NCI-H510A treated with DMSO at 0.1 percent for 48 hours (cell line): ENCODE measurements around the gene SORCS2.
"Not testable (repeated sequence)": the region's sequence is repeated elsewhere in the genome, so short reads cannot be mapped to it uniquely, and the experiment has no call there.

Source experiments
- DNase-seq: peaks from one replicate; lab custom pipeline; 2025; lab: John Stamatoyannopoulos, UW

The SORCS2 gene

DNA sequence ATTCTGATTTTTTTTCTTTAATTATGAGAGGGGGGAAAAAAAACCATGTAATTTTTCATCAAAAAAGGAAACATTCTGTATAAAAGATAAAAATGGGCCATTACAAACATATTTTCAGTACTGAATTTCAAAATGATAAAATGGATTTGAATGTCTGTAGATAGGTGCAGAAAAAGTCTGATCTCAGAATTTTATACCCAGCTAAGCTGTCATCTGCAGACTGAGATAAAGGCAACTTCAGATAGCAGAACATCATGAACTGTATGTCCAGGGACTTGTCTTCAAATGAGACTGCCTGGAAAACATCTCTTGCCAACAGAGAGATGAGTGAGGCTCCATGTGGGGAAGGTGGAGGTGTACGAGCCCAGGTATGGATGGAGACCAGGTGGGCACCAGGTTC, 360.9 kb downstream of the SORCS2 start:
- no peak for DNase-seq

- no peak for DNase-seq
These were observed 362.6 kb downstream of the SORCS2 start for GRCh38 chr4:7554905-7555304.

- DNase-seq, result no peak
These were observed 364.2 kb downstream of the SORCS2 start for GRCh38 chr4:7556558-7556957.

DNA sequence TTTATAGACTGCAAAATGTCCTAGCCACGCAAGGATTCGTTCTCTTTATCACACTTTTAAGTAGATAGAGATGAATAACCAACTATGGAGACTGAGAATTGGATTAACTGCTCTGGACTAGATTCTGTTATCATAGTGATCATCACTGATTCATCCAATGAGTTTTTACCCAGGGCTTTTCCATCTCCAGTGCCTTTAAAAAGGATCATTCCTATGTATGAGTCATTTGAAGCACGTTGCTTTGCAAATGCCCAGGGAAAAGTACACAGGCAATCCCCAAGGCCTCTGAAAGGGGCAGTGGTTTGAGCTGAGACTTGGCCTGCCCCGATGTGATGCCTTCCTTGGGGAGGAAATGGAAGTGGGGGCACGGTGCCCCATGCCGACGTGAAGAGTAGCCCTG, 365.1 kb downstream of the SORCS2 start:
- DNase-seq, result no peak

DNA sequence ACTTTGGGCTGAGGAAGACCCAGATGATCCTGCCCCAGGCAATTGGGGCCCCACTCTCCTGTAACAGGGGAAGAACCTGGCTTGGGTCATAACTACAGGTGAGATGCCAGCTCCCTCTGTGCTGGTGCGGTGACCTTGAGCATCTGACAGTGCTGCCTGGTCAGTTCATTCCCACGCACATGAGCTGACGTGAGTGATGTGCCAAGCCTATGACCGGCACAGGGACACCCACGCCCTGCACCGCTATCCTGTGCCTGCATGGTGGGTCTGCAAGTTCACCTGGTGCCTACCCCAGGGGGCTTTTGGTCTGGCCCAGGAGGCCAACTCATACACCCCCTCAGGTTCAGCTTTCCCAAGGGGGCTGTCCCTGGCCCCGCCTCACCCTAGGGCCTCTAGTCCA, 366.1 kb downstream of the SORCS2 start:
- DNase-seq, result no peak

DNA sequence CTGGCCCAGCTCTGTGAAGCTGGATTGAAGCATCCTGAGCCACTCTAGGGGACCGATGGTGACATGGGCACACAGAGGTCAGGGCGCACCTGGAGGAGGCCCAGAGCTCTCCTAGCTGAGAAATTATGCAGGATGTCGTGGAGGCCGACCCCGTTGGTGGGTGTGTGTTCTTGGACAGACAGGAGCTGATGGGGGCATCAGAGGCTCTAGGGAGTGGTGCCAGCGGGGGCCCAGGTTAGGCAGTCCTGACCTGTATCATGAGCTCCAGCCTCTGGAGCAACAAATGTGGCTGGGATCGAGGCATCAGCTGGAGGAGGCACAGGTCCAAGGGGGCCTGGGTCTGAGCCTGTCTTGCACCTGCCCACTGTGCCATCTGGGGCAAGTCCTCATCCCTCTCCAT, 367.0 kb downstream of the SORCS2 start:
- DNase-seq, result no peak

DNA sequence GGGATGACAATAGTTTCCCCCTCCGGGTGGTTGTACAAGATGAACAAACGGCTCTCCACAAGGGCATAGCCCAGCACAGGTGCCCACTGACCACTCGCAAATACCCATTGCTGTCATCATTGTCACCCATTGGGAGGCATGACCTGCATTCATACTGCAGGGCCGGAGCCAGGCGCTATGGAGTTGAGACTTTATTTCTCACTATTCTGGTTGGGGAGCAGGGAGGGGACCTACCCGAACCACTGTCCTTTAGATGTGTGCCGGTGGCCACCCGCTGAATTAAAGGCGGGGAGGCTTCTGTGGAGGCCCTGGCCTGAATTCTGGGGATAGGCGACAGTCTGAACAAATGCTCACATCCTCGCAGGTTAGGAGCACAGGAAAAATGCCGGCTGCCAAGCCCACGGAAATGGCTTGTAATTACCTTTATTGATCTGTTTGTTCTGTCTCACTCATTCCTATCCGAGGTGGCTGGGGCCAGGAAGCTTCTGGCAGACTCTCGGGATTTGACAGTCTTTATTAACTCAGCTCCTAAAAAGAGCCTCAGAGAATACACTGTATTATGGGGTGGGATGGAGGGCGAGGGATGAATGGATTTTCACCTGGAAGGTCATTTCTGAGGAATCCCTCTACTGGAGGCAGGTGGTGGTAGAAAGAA, 367.5 kb downstream of the SORCS2 start:
- peak; percentile 2 for DNase-seq

- DNase-seq, result no peak
These were observed 369.2 kb downstream of the SORCS2 start for GRCh38 chr4:7561557-7561956.

DNA sequence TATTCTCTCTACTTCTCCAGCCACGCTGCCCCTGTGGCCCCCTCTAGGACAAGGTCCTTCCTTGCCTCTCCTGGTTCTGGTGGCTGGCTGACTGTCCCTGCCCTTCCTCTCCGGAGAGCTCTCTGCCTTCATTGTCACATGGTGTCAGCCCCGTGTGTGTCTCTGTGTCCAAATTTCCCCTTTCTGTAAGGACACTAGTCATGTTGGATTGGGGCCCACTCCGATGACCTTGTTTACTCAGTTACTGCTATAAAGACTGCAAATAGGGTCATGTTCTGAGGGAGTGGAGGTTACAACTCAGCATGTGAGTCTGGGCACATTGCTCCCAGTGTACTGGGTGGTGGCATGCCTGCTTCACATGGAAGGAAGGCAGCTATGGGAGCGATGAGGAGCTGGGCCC, 371.9 kb downstream of the SORCS2 start:
- no peak for DNase-seq

- DNase-seq, result no peak
These were observed 373.1 kb downstream of the SORCS2 start for GRCh38 chr4:7565483-7565882.

DNA sequence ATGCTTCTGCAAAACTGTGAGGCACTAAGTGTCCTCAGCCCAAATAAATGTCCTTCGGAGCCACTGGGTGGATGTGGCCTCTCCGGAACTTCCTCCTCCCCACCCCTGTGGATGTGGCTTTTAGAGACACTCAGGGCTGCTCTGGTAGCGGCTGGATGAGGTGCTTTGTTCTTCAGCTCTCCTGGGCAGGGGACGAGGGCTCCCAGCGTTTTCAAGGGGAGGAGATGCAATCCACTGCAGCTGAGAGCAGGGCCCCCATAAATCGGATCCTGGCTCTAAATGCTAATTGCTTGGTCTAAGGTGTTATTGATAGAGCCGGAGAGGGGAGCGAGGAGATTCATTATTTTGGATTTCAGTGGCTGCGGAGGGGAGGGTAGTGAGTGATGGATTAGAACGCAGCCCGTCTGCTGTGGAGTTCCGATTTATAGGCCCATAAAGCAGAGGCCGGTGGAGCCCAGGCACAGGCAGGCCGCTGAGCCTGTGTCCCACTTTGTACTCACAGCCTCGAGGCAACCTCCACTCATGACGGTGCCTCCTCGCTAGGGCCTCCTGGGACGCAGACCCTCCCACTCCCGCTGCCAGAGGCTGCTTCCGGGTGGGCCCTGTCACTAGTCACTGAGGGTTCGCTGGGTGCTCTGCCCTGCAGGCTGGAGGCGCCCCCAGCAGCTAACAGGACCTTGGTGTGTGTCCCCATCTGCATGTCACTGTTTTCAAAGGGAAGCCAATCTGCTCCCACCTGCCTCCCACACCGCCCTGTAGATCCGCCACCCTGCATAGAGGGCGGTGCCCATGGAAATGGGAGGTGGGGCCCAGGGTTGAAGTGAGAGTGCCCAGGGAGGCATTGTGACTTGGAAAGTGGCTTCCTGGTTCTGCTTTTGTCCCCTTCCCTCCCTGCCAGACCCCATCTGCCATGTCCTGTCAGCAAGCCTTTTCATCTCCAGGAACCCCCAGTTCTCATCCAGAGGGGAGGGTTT, 377.8 kb downstream of the SORCS2 start:
- no peak for DNase-seq

- no peak for DNase-seq
These were observed 378.7 kb downstream of the SORCS2 start for GRCh38 chr4:7571001-7571400.

DNA sequence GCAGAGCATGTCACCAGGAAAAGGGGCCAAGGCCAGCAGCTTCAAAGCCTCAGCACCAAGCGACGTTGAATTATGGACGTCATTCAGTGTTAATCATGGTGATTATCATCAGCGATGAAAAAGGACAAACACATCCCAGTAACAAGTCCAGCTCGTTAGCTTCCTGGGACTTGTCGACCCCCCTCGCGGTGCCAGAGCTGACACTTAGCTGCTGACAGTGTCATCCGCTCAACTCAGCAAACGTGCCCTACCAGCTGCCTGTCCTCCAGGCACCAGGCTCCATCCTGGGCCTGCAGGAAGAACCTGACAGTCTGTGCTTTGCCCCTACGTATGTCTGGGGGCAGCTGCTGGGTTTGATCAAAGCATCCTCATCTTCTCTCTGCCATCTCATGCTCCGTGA, 379.4 kb downstream of the SORCS2 start:
- DNase-seq, result no peak

DNA sequence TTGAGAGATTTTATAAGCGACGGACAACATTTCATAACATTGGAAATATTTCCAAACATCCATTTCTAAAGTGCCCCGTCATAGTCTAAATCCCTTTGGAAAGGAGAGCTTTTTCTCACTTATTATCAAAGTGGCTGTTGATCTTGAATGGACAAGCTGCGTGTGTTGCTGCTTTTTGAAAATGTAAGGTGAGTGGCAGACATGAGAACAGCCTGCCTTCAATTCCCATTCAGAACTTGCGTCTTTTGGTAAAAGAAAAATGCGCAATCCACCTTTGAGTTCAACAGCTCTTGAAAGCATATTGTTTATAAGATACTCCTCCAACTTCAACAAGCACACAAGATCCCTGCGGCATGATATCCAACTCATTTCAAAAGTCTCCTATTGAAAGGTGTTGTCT, 380.6 kb downstream of the SORCS2 start:
- DNase-seq, result no peak

- no peak for DNase-seq
These were observed 381.3 kb downstream of the SORCS2 start for GRCh38 chr4:7573576-7574091.

DNA sequence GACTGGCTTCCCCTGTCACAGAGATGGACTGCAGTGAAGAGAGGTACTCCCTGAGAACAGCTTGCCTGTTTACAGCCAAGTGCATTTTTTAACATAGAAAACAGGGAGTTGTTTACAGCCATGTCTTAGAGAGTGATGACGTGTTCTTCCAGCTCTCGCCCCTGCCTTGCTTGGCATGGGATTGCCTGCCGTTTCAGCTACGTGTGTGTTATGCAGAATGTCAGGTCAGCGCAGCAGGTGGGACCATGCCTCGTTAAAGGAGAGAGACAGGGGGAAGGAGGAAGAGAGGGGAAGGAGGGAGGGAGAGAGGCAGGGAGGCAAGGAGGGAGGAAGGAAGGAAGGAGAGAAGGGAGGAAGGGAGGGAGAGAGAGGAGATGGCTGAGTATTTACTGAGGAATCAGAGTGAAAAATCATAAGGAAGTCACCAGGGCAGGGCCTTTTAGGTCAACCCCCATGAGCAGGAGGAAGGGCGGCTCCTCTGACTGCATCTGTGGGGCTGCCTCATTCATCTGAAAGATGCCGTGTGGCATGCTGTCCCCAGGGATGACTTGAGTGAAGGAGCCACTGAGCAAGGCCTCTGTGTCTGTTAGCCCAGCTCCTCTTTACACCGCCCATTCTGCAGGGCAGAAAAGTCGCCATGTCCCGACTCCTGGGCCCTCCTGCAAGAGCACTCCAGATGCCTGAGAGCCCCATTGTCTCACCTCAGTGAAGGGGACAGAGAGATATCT, 382.1 kb downstream of the SORCS2 start:
- no peak for DNase-seq

DNA sequence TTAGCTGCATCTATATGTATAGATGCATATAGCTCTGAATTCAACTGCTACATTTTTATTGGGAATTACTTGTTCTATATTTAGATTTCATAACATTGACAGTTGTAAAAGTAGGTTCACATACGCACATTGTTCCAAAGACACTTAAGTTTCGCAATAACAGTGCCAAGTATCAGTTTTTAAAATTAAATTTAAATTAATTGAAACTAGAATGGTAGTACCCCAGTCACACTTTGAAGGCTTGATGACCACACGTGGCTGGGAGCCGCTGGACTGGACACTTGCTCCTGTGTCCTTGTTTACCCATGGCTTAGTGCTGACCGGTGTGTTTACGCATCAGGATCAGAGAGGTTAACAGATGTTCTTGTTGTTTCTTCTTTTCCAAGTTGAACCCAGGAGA, 383.1 kb downstream of the SORCS2 start:
- no peak for DNase-seq

- not testable (repeated sequence) for DNase-seq
These were observed 385.2 kb downstream of the SORCS2 start for GRCh38 chr4:7577361-7578039.

GRCh38 chr4:7581477-7581876, 389.1 kb downstream of the SORCS2 start:
- no peak for DNase-seq

GRCh38 chr4:7582313-7583097, 390.2 kb downstream of the SORCS2 start:
- no peak for DNase-seq

DNA sequence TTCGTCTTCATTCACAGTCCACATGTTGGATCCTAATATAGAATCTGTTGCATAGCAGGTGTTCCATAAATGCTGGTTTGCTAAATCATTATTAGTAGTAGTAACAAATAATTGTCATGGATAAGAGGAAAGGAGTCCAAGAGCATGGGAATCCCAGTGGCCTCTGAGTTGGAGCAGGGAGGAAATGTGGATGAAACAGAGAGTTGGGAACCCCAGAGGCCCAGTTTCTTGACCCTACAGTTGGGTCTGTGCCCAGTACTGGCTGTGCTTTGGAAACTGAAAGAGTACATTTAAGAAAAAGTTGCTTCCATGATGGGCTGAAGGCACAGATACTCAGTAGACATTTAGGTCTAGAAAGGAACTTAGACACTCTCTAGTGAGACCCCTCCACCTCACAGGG, 391.8 kb downstream of the SORCS2 start:
- no peak for DNase-seq
